ENCODE results near the gene PPIE.
"Not testable (repeated sequence)": the region's sequence is repeated elsewhere in the genome, so short reads cannot be mapped to it uniquely, and the experiment has no call there.

DNA sequence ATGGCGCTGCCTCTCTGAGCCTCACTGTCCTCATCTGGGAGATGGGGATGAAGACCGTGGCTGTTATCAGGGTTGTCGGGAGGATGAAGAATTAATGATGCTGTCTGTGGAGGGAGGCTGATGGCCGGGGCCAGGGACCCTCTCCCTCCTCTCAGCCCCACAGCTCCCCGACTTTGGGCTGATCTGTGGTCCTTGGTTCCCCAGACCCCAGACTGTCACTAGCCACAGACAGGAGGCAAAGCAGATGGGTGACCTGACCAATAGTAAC is 48.4 kb downstream of the PPIE start:
- TF ChIP-seq NFIC (IDR thresholded peaks at IDR 0.05; ENCODE audit: borderline replicate concordance); POLR2AphosphoS5 (IDR thresholded peaks at IDR 0.05; ENCODE audit: low read depth, low read length); RAD21 (IDR thresholded peaks at IDR 0.05; ENCODE audit: low read length); JUND (IDR thresholded peaks at IDR 0.05); RXRA (IDR thresholded peaks at IDR 0.05; ENCODE audit: borderline replicate concordance, low read depth): not testable (repeated sequence)
- TF ChIP-seq, protein P1, sequence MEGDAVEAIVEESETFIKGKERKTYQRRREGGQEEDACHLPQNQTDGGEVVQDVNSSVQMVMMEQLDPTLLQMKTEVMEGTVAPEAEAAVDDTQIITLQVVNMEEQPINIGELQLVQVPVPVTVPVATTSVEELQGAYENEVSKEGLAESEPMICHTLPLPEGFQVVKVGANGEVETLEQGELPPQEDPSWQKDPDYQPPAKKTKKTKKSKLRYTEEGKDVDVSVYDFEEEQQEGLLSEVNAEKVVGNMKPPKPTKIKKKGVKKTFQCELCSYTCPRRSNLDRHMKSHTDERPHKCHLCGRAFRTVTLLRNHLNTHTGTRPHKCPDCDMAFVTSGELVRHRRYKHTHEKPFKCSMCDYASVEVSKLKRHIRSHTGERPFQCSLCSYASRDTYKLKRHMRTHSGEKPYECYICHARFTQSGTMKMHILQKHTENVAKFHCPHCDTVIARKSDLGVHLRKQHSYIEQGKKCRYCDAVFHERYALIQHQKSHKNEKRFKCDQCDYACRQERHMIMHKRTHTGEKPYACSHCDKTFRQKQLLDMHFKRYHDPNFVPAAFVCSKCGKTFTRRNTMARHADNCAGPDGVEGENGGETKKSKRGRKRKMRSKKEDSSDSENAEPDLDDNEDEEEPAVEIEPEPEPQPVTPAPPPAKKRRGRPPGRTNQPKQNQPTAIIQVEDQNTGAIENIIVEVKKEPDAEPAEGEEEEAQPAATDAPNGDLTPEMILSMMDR (IDR thresholded peaks at IDR 0.05): not testable (repeated sequence)
- TF ChIP-seq, protein P2, sequence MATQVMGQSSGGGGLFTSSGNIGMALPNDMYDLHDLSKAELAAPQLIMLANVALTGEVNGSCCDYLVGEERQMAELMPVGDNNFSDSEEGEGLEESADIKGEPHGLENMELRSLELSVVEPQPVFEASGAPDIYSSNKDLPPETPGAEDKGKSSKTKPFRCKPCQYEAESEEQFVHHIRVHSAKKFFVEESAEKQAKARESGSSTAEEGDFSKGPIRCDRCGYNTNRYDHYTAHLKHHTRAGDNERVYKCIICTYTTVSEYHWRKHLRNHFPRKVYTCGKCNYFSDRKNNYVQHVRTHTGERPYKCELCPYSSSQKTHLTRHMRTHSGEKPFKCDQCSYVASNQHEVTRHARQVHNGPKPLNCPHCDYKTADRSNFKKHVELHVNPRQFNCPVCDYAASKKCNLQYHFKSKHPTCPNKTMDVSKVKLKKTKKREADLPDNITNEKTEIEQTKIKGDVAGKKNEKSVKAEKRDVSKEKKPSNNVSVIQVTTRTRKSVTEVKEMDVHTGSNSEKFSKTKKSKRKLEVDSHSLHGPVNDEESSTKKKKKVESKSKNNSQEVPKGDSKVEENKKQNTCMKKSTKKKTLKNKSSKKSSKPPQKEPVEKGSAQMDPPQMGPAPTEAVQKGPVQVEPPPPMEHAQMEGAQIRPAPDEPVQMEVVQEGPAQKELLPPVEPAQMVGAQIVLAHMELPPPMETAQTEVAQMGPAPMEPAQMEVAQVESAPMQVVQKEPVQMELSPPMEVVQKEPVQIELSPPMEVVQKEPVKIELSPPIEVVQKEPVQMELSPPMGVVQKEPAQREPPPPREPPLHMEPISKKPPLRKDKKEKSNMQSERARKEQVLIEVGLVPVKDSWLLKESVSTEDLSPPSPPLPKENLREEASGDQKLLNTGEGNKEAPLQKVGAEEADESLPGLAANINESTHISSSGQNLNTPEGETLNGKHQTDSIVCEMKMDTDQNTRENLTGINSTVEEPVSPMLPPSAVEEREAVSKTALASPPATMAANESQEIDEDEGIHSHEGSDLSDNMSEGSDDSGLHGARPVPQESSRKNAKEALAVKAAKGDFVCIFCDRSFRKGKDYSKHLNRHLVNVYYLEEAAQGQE (IDR thresholded peaks at IDR 0.05; ENCODE audit: low read depth, low read length): not testable (repeated sequence)

All from SK-N-SH (cell line).